Neuronal stem cell (in vitro differentiated cells): Measurements from ENCODE around the gene NELL1.

Experiments used
- DNase-seq: peaks from one replicate; pipeline ENCODE4 v3.0.0-alpha.2; 2013; ENCODE audit warnings: low spot score
- H2AFZ ChIP-seq: one replicate; pipeline ENCODE4 v1.6.1; 2013; ENCODE audit warnings: mild to moderate bottlenecking, low read length, inconsistent platforms
- H2AK5ac ChIP-seq: 2 replicates; pipeline ENCODE4 v1.6.1; 2013; ENCODE audit warnings: low read depth, mild to moderate bottlenecking, inconsistent platforms, low read length, moderate library complexity, mixed read lengths
- H2BK120ac ChIP-seq: 2 replicates; pipeline ENCODE4 v1.6.1; 2013; ENCODE audit warnings: low read depth, mild to moderate bottlenecking, inconsistent platforms, low read length, moderate library complexity, mixed read lengths
- H2BK12ac ChIP-seq: one replicate; pipeline ENCODE4 v1.6.1; 2013; ENCODE audit warnings: low read length, inconsistent platforms
- H2BK15ac ChIP-seq: 2 replicates; pipeline ENCODE4 v1.6.1; 2013; ENCODE audit warnings: mild to moderate bottlenecking, low read length, inconsistent platforms, mixed read lengths
- H2BK5ac ChIP-seq: one replicate; pipeline ENCODE4 v1.6.1; 2013; ENCODE audit warnings: inconsistent platforms, mild to moderate bottlenecking, low read length, moderate library complexity
- H3K14ac ChIP-seq: one replicate; pipeline ENCODE4 v1.6.1; 2013; ENCODE audit warnings: low read length, inconsistent platforms
- H3K18ac ChIP-seq: 2 replicates; pipeline ENCODE4 v1.6.1; 2013; ENCODE audit warnings: low read length, inconsistent platforms
- H3K23ac ChIP-seq: 2 replicates; pipeline ENCODE4 v1.6.1; 2013; ENCODE audit warnings: low read depth, mild to moderate bottlenecking, mixed read lengths, low read length, inconsistent platforms; ENCODE audit not compliant: poor library complexity
- H3K27ac ChIP-seq: replicated peaks from 3 replicates; pipeline ENCODE4 v1.5.1; 2013; ENCODE audit warnings: low read length, inconsistent platforms
- H3K27me3 ChIP-seq, 3 experiments: 2 replicates each; pipeline ENCODE4 v1.6.1; 2013; ENCODE audit warnings: low read length in 3 of 3, mild to moderate bottlenecking in 2 of 3, inconsistent platforms in 1 of 3, low read depth in 1 of 3, mixed read lengths in 1 of 3, moderate library complexity in 1 of 3; ENCODE audit not compliant: control insufficient read depth in 3 of 3, insufficient read depth in 3 of 3
- H3K36me3 ChIP-seq, 2 donors: replicated peaks in 1 of 2; 2 replicates each; pipeline ENCODE4 v1.6.1; 2013; ENCODE audit warnings: low read length in 2 of 2; ENCODE audit not compliant: control insufficient read depth in 2 of 2, insufficient read depth in 2 of 2
- H3K4ac ChIP-seq: 2 replicates; pipeline ENCODE4 v1.6.1; 2013; ENCODE audit warnings: inconsistent platforms, mild to moderate bottlenecking, low read length, moderate library complexity
- H3K4me1 ChIP-seq, 2 donors: 1 replicate in 1 of 2; 2 replicates in 1 of 2; pipeline ENCODE4 v1.6.1; 2013; ENCODE audit warnings: low read length in 2 of 2, low read depth in 1 of 2; ENCODE audit not compliant: control insufficient read depth in 2 of 2, insufficient read depth in 1 of 2
- H3K4me2 ChIP-seq: one replicate; pipeline ENCODE4 v1.6.1; 2013; ENCODE audit warnings: mild to moderate bottlenecking, low read length, inconsistent platforms; ENCODE audit not compliant: insufficient read depth, poor library complexity, severe bottlenecking
- H3K4me3 ChIP-seq, 2 donors: 2 replicates each; pipeline ENCODE4 v1.5.1; 2013; ENCODE audit warnings: low read length in 2 of 2, mild to moderate bottlenecking in 2 of 2, inconsistent platforms in 1 of 2, moderate library complexity in 1 of 2
- H3K79me1 ChIP-seq: one replicate; pipeline ENCODE4 v1.6.1; 2013; ENCODE audit warnings: low read depth, mild to moderate bottlenecking, inconsistent platforms, low read length, moderate library complexity
- H3K9ac ChIP-seq: one replicate; pipeline ENCODE4 v1.6.1; 2013; ENCODE audit warnings: mild to moderate bottlenecking, low read depth, low read length, inconsistent platforms; ENCODE audit not compliant: poor library complexity
- H3K9me3 ChIP-seq, 2 donors: replicated peaks in 1 of 2; 2 replicates each; pipeline versions ENCODE3 to v1.6.1; 2013; ENCODE audit warnings: low read length in 2 of 2, mild to moderate bottlenecking in 2 of 2, inconsistent platforms in 1 of 2, low read depth in 1 of 2, mixed read lengths in 1 of 2, moderate library complexity in 1 of 2; ENCODE audit not compliant: control insufficient read depth in 2 of 2, insufficient read depth in 1 of 2
- H4K8ac ChIP-seq: one replicate; pipeline ENCODE4 v1.6.1; 2013; ENCODE audit warnings: low read depth, mild to moderate bottlenecking, inconsistent platforms, low read length, moderate library complexity
- H4K91ac ChIP-seq: one replicate; pipeline ENCODE4 v1.6.1; 2013; ENCODE audit warnings: low read length, low read depth, mild to moderate bottlenecking, inconsistent platforms; ENCODE audit not compliant: poor library complexity
- WGBS, 2 donors: extraction: QIAGEN DNeasy Blood & Tissue Kit; methylation state at CpG; one replicate each; pipeline ENCODE4 v1.1.7; 2013; ENCODE audit warnings: missing lambda C conversion rate in 2 of 2, mixed read lengths in 1 of 2; ENCODE audit not compliant: insufficient read length in 2 of 2, insufficient replicate concordance in 1 of 2; ENCODE audit errors: extremely low coverage in 2 of 2; 5-methylcytosine and 5-hydroxymethylcytosine counted together

Gene NELL1

GRCh38 chr11:20864628-20865027, 195.2 kb downstream of the NELL1 start:
- no peak overlapping the region for H2BK15ac ChIP-seq
- H2BK120ac ChIP-seq = no peak overlapping the region
- no peak overlapping the region for H3K27ac ChIP-seq
- DNase-seq = no peak
- no peak overlapping the region for H2AK5ac ChIP-seq
- no peak overlapping the region for H2BK12ac ChIP-seq
- no peak overlapping the region for H3K4ac ChIP-seq
- no peaks in the 10 kb centered on the region for H3K9me3 ChIP-seq
- no peaks in the 10 kb centered on the region for H3K27me3 ChIP-seq
- no peak overlapping the region for H3K18ac ChIP-seq
- H4K91ac ChIP-seq = no peak overlapping the region
- H2BK5ac ChIP-seq = no peak overlapping the region
- no peaks in the 10 kb centered on the region for H3K4me1 ChIP-seq
- no peak overlapping the region for H4K8ac ChIP-seq
- H3K4me2 ChIP-seq = no peak overlapping the region
- H2AFZ ChIP-seq = no peak overlapping the region
- no peak overlapping the region for H3K14ac ChIP-seq
- H3K23ac ChIP-seq = no peak overlapping the region
- no peak overlapping the region for H3K9ac ChIP-seq
- H3K36me3 ChIP-seq = no peaks in the 10 kb centered on the region
- H3K79me1 ChIP-seq = no peaks in the 10 kb centered on the region
- H3K4me3 ChIP-seq = no peak overlapping the region

DNA sequence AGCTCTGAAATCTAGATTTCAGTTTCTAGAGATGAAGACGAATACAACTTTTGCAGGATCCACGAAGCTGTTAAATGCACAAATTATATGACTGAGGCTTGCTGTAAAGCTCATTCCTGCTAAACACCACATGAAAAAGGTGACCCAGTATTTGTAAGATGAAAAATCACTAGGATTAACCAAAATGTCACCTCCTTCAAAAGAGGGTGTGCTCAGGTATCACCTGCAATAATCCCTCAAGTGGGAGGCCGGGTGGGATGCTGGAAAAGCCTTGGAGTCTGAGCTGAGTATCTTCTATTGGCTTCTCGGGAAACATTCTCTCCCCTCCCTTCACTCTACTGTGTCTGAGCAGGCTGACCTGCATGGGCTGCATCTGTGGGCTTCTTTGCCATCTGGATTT, 195.8 kb downstream of the NELL1 start:
- H3K27me3 ChIP-seq = no peaks in the 10 kb centered on the region
- H3K27ac ChIP-seq = no peak overlapping the region
- H3K9ac ChIP-seq = no peak overlapping the region
- DNase-seq = no peak
- no peak overlapping the region for H4K91ac ChIP-seq
- no peak overlapping the region for H3K4ac ChIP-seq
- no peak overlapping the region for H3K4me3 ChIP-seq
- no peak overlapping the region for H2BK120ac ChIP-seq
- H2BK15ac ChIP-seq = no peak overlapping the region
- H3K4me1 ChIP-seq = no peaks in the 10 kb centered on the region
- no peak overlapping the region for H3K18ac ChIP-seq
- H3K14ac ChIP-seq = no peak overlapping the region
- no peak overlapping the region for H2BK5ac ChIP-seq
- no peak overlapping the region for H2AK5ac ChIP-seq
- H3K23ac ChIP-seq = no peak overlapping the region
- no peaks in the 10 kb centered on the region for H3K9me3 ChIP-seq
- H4K8ac ChIP-seq = no peak overlapping the region
- H2AFZ ChIP-seq = no peak overlapping the region
- no peak overlapping the region for H3K4me2 ChIP-seq
- no peaks in the 10 kb centered on the region for H3K79me1 ChIP-seq
- no peak overlapping the region for H2BK12ac ChIP-seq
- WGBS, 2 donors = no CpG with 5 or more reads among the region's 4 CpGs
- no peaks in the 10 kb centered on the region for H3K36me3 ChIP-seq

DNA sequence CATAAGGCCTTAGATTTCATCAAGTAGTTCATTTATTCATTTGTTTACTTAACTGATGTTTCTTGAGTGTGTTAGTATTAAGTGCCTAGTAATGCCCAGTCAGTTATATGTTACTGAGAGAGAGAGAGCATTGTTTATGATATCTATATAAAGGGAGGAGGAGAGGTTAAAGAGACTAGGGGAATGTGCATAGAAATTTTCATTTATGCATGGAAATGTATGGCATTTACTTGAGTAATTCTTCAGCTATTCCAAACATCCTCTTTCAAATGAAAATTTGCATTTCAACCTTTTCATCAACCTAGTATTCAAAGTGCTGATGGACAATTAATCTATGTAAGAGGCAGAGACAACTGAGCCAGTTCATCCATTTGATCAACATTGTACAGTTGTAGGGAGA, 199.7 kb downstream of the NELL1 start:
- no peak overlapping the region for H3K4me2 ChIP-seq
- no peaks in the 10 kb centered on the region for H3K27me3 ChIP-seq
- H3K4me3 ChIP-seq = no peak overlapping the region
- no peak overlapping the region for H3K23ac ChIP-seq
- no peak for DNase-seq
- H3K79me1 ChIP-seq = no peaks in the 10 kb centered on the region
- no peaks in the 10 kb centered on the region for H3K9me3 ChIP-seq
- no peak overlapping the region for H2BK5ac ChIP-seq
- H4K91ac ChIP-seq = no peak overlapping the region
- no peak overlapping the region for H2BK12ac ChIP-seq
- H3K36me3 ChIP-seq = no peaks in the 10 kb centered on the region
- H3K18ac ChIP-seq = no peak overlapping the region
- H3K27ac ChIP-seq = no peak overlapping the region
- H2BK15ac ChIP-seq = no peak overlapping the region
- H3K4ac ChIP-seq = no peak overlapping the region
- H3K4me1 ChIP-seq = no peaks in the 10 kb centered on the region
- no peak overlapping the region for H2AK5ac ChIP-seq
- no peak overlapping the region for H2AFZ ChIP-seq
- H2BK120ac ChIP-seq = no peak overlapping the region
- no peak overlapping the region for H3K14ac ChIP-seq
- H3K9ac ChIP-seq = no peak overlapping the region
- no peak overlapping the region for H4K8ac ChIP-seq

GRCh38 chr11:20873054-20873453, 203.7 kb downstream of the NELL1 start:
- no peak overlapping the region for H2BK120ac ChIP-seq
- no peak overlapping the region for H2AFZ ChIP-seq
- H3K79me1 ChIP-seq = no peaks in the 10 kb centered on the region
- no peak overlapping the region for H2BK12ac ChIP-seq
- no peaks in the 10 kb centered on the region for H3K36me3 ChIP-seq
- no peak overlapping the region for H2BK5ac ChIP-seq
- no peaks in the 10 kb centered on the region for H3K9me3 ChIP-seq
- no peaks in the 10 kb centered on the region for H3K27me3 ChIP-seq
- DNase-seq = peak; percentile 48
- no peak overlapping the region for H3K23ac ChIP-seq
- H3K9ac ChIP-seq = no peak overlapping the region
- WGBS, 2 donors = no CpG with 5 or more reads among the region's 3 CpGs
- H3K4me2 ChIP-seq = no peak overlapping the region
- no peak overlapping the region for H3K27ac ChIP-seq
- no peak overlapping the region for H2AK5ac ChIP-seq
- H3K4me3 ChIP-seq = no peak overlapping the region
- H3K18ac ChIP-seq = no peak overlapping the region
- no peak overlapping the region for H2BK15ac ChIP-seq
- no peak overlapping the region for H4K8ac ChIP-seq
- no peaks in the 10 kb centered on the region for H3K4me1 ChIP-seq
- H3K14ac ChIP-seq = no peak overlapping the region
- H4K91ac ChIP-seq = no peak overlapping the region
- H3K4ac ChIP-seq = no peak overlapping the region
